Superior temporal gyrus (tissue), 1 donor: ENCODE data around the gene CFAP410.
A peak's percentile ranks its signal among the peaks of the same experiment; 100 is the strongest.
"Not testable (repeated sequence)": the region's sequence is repeated elsewhere in the genome, so short reads cannot be mapped to it uniquely, and the experiment has no call there.

Experiments used
- DNase-seq: peaks from one replicate; pipeline ENCODE4 v3.0.0-alpha.2; 2016; ENCODE audit errors: extremely low spot score

The CFAP410 gene

DNA sequence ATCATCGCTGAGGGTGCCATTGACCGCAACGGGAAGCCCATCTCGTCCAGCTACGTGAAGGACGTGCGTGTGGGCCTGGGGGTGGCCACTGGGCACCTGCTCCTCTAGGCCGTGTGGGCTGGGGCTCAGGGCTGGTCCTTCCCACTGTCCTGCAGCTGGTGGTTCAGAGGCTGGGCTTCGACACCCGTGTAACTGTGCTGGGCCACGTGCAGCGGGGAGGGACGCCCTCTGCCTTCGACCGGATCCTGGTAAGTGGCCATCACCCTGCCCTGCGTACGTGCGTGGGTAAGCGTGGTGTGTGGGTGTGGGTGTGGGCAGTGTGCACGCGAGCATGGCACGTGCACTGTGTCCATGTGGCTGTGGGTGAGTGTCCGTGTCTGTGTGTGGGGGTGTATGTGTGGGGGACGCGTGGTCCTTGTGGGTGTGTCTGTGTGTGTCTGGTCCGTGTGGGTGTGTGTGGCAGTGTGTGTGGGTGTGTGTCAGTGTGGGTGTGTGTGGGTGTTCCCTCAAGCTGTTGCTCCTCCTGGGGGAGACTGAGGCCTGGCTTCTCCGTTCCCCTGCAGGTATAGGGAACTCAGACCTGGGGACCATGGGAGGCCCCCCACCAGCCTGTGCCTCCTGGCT, 22.8 kb downstream of the CFAP410 start:
- DNase-seq, result no peak

DNA sequence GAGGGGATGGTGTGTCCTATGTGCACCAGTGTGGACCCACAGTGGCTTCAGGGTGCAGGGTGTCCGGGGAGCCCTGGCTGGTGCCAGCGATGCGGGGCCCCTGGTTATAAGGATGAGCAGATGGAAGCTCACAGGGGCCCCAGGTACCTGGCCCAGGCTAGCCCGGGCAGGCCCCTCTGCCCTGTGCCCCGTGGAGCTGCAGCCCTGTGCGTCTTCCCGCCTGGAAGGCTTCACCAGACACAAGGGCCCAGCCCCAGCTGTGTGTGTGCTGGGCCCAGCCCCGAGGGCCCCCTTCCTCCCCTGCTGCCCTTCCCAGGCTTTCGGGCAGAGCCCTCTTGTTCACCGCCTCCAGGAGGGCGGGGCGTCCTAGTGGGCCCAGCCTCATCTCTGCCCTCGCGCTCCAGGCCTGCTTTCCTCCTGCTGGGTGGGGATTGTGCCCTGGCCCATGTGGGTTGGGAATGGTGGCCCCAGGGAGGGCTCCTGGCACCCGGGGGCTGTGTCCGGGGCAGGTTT, 23.4 kb downstream of the CFAP410 start:
- DNase-seq, result no peak

DNA sequence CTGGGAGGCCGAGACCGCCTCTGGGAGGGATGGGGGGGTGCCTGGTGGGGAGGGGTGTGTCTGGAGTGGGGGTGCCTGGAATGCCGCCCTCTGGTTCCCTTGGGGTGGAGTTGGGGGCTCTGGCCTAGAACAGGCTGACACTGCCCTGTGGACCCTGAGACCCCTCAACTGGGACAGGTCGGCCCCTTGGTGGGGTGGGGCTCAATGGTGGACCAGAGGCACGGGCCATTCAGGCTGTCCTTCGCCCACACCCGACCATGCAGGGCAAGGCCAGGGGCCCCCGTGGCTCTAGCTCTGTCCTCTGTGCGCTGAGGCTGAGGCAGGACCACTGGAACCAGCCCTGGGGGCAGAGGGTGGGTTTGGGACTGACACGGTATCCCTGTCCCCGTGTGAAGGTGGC, 24.6 kb downstream of the CFAP410 start:
- no peak for DNase-seq

DNA sequence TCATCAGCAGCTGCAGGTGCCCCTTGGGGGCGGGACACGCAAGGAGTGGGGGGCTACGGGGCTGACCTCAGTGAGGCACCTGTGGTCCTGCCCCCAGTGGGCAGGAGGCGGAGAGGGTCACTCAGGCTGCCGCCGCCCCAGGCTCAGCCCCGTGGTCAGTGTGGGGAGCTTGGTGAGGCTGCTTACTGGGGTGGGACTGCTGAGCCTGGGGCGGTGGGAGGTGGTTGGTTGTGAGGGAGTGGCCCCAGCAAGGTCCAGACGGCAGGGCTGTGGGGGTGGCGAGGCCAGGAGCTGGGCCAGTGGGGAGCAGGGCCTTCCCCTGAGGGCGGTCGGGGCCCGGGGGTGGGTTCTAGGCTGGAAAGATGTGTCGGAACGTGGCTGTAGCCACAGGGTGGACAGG, 25.1 kb downstream of the CFAP410 start:
- DNase-seq, result no peak

DNA sequence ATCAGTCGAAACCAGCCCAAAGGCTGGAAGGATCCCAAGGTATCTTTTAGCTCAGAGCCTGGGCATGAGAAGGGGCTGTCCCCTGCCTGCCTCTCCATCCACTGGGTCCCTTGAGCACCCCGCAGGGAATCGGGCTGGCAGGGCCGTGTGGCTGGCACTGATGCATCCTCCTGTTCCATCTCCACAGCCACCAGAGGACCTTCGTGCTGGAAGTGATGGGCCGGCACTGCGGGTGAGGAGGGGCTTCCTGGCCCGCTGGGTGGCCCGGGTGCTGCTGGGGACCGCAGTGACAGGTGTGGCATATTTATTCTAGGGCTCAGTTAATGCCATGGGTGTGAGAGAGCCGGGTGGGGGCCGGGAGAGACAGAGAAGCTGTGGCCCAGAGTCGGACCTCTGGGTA, 25.7 kb downstream of the CFAP410 start:
- DNase-seq, result no peak

DNA sequence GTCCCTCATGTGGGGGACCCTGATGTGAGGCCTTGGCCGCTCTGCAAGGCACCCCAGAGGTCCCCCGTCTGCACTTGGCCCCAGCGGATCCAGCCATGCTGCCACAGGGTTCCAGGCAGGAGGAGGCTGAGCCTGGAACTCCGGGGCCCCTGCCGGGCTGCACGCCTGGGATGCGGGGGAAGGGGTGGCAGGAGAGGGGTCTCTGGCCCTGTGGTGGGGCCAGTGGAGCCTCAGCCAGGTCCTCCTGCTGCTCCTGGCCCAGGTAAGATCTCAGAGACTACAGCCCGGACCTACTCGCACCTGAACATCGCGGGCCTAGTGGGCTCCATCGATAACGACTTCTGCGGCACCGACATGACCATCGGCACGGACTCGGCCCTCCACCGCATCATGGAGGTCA, 26.5 kb downstream of the CFAP410 start:
- DNase-seq, result no peak

DNA sequence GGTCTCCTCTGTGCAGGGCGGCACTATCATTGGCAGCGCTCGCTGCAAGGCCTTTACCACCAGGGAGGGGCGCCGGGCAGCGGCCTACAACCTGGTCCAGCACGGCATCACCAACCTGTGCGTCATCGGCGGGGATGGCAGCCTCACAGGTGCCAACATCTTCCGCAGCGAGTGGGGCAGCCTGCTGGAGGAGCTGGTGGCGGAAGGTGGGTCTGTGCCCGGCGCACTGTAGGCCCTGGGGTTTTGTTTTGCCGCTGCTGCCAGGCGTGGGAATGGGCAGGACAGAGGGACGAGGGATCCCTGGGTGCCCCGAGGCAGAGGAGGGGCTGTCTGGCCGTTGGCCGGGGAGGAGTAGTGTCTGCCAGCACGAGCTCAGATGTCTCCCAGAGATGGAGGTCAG, 27.1 kb downstream of the CFAP410 start:
- no peak for DNase-seq

DNA sequence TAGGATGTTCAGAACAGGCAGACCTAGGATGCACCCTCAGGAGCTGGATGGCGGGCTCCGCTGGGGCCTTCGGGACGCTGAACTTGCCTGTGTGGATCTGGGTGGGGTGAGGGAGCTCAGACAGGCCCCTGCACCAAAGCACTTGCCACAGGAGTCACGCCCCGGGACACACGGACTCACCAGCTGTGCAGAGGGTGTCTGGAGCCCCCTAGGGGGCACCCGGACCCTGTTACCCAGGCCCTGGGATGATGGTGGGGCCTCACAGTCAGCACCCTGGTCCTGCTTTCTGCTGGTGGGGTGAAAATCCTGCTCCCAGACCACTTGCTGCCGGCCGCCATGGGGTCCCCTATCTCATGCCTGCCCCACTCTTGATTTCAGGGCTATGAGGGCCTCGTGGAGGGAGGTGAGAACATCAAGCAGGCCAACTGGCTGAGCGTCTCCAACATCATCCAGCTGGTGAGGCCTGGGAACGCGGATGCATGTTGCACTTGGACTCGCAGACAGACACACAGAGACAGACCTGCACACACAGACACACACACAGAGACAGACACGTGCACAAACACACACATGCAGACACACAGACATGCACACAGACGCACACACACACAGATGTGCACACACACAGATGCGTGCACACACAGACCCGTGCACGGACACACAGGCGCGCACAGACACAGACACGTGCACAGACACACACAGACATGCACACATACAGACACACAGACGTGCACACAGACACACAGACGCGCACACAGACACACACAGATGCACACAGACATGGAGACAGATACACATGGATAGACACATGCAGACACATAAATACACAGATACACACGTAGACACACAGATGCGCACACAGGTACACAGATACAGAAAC, 28.3 kb downstream of the CFAP410 start:
- no peak for DNase-seq

DNA sequence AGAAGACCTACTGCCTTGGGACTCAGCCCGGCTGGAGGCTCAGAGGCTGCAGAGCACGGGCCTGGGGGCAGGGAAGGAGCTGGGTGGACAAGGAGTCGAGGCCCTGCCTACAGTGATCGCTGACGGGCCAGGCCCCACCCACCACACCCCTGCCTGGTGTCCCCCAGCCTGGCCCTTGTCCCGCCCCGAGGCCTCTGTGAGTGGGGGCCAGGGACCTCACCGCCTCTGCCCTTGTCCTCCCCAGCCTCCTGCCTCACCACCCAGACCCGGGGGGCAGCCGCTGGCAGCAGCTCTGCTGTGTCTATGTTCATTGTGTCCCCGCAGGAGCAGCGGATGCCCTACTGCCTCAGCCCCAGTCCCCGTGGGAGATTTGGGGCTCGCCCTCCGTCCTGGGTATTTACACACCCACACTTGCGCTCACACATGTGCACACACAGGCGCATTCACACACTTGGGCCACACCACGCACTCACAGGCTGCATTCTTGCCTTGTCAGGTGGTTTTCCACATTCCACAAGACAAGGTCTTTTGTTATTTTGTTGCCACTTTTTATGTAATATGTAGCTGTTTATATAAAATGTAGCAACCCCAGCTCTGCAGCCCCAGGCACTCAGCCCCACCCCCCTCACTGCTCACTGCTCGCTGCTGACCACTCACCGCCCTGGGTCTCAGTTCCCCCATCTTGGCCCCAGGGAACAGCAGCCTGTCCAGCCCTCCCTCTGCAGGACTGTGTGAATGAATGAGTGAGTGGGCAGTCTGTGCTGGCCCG, 32.1 kb downstream of the CFAP410 start:
- DNase-seq, result no peak

DNA sequence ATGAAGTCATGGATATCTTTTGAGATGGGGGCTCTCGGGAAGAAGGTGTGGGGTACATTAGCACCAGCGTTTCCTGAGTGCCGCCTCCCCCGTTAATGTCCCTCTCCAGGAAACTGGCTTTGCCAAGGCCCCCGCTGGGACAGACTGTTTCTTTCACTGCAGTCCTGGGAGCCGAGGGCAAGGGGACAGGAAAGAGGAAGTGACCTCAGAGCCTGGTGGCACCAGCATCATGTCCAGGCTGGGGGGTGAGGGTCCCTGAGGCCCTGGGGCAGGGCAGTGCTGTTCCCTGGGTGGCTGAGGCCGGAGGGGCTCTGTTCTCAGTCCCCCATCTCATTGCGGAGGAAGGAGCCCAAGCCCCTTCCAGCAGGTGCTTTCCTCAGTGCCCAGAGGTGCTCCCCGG, 33.5 kb downstream of the CFAP410 start:
- no peak for DNase-seq

DNA sequence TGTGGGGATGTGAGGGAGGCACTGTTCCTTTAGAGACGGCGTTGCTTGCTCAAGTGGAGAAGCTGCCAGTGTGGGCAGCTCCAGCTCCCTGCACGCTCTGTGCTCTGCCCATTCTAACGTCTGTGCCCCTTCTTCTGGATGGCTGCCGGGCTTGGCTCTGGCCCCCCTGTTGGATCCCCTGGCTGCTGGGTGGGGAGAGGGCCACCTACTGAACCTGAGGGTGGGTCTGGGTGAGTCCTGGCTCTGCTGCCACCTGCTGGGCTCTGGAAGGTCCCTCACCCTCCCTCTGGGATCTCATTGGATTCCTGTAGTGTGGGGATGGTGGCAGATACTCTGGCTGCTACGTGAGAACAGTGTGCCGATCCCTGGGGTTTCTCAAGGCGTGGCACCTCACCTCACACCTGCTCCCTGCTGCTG, 34.3 kb downstream of the CFAP410 start:
- peak; percentile 79 for DNase-seq

DNA sequence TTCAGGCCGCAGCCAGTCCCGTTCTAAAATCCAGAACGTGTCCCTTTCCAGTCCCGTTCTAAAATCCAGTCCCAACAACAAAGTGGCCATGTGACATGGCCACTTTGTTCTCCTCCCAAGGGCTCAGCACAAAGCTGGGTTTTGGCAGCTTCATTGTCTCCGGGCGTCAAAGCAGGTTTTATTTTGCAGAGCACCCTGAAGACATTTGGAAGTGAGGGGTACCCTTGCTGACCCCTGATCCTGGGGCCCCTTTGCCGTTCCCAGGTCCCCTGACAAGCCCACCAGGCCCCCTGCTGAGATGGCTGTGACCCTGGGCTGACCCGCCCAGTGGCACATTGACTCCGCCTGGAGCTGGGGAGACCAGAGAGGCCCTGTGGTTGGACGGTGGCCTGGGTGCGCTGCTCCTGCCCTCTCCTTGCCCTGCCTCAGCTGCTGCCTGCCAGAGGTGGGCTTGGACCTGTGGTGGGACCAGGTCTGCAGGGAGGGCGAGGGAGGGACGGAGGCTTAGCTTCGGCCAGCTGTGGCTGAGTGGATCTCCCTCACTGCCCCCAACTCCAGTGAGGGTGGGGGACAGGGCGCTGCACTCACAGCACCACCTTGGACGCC, 35.1 kb downstream of the CFAP410 start:
- DNase-seq, result peak; percentile 58

DNA sequence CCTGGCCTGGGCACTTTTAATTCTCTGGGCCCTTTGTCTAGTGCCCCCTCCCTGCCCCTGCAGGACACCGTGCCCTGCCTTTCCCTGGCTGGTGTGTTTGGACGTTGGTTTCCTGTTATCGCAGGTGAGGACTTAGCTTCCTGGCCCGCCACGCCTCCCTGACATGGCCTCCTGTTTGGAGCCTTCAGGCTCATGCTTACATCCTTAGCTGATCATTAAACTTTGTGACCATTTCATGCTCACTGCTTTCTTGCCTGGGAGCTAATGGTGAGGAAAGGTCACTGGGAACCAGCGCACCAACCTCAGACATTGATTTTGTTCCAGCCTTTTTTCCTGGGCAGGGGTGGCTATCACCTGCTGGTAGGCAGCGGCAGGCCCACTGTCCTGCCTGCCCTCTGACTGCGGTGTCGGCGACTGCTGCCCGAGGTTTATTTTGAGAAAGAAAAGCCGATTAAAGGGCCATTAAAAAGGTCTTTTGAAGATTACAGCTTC, 35.7 kb downstream of the CFAP410 start:
- peak; percentile 24 for DNase-seq

DNA sequence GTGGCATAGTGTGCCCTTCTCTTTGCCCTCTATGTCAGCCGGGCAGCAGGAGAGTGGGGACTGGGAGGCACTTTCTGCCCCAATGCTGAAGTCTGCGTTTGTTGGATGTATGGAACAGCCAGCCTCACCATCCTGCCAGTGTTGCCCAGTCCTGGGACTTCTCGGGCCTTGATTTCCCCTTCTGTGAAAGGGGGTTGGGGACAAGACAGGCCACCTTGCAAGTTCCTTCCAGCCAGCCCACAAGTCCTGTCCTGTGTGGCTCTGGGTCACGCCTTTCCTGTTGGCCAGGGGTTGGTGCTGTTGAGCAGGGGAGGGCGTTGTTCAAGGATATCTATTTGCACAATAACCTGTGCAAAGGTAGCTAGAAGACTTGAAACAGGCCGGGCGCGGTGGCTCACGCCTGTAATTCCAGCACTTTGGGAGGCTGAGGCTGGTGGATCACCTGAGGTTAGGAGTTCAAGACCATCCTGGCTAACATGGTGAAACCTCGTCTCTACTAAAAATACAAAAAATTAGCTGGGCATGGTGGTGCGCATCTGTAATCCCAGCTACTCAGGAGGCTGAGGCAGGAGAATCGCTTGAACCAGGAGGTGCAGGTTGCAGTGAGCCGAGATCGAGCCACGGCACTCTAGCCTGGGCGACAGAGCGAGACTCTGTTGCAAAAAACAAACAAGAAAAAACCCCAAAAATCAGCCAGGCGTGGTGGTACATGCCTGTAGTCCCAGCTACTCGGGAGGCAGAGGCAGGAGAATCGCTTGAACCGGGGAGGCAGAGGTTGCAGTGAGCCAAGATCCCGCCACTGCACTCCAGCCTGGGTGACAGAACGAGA, 36.4 kb downstream of the CFAP410 start:
- not testable (repeated sequence) for DNase-seq

DNA sequence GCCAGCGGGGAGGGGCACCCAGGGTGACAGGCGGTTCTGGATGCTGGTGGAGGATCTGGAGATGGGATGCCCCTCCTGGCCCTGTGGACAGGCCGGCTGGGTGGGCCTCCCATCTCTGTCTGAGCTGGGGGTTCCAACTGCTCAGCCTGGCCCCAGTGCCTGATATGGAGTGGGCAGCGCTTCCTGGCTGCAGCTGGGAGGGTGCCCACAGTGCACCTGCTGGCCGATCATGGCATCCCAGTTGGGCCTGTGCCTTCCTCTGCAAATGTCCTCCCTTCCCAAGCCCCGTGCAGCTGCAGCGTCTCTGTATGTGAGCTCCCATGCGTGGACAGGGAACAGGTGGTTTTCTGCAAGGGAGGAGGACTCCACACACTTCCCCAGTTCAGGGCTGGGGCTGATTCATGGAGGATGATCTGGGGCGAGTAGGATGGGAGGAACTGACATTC, 37.2 kb downstream of the CFAP410 start:
- peak; percentile 28 for DNase-seq

DNA sequence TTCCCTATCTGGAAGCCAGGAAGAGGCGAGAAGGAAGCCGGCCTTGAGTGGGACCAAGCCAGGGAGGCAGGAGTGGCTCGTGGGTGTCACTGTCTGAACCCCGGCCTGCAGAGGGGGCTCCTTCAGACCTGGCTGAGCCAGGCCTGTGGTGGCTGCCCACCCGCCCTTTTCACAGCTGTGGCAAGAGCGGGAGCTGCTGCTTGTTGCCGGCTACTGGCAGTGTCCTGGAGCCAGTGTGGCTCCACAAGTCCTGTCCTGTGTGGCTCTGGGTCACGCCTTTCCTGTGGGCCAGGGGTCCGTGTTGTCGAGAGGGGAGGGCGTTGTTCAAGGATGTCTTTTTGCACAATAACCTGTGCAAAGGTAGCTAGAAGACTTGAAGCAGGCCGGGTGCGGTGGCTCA, 38.0 kb downstream of the CFAP410 start:
- DNase-seq, result no peak

DNA sequence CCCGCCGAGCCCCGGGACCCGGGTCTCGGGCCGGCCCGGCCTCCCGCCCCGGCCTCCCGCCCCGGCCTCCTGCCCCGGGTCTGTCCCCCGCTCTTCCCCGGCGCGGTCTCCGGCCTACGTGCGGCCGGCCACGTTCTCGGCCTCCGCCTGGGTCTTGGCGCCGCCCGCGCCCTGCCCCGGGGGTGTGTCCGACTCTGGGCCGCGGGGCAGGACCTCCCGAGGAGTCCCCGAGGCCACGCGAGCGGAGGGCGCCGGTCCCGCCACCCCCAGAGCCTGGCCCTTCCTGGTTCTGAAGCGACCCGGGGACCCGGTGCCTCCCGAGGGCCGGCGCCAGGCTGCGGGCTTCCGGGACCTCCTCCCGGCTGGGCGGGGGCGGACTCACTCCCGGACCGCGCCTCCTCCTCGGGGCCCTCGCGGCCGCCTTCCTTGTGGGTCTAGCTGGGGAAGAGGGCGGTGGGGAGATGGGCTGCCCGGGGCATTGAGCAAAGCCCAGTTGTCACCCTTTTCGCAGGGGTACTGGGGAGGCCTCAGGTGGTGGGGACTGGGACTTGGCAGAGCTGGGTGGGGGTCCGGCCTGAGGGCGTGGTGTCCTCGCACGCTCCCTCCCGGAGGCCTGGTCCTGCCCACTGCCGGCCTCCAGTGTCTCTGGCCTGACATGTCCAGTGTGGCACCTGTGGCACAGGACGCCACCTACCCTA, 38.8 kb downstream of the CFAP410 start:
- DNase-seq, result no peak

DNA sequence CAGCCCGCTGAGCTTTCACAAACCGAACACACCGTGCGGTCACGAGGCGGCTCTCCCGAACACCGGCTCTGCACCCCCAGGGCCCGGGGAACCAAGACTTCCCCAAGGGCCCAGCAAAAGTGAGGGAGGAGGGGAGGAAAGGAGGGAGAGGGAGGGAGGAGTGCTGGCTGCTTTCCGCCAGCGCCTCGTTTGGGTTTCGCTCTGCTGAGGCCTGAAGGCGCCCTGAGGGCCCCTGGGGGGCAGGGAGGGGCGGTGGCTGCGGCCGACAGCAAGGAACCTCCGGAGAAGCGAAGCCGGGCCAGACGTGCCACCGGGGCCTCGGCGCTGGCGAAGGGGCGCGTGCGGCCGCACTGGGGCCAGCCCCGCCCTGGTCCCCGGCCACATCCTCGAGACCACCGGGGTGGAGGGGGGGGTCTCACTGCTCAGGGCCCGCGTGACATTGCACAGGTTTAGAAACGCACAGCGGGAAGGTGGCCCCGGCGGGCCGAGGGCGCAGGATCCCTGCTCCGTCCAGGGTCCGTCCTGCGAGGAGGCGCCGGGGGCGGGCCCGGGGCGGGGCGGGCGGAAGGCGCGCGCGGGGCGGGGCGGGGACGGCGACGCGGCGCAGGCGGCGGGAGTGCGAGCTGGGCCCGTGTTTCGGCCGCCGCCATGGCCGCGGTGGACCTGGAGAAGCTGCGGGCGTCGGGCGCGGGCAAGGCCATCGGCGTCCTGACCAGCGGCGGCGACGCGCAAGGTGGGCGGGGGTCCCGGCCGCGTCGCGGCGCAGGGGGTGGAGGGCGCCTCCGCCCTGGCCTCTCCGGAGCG, 39.5 kb downstream of the CFAP410 start, which contains the start of gene PFKL:
Gene PFKL (plus strand): TSS at position 596 of the 804 bp plus-strand sequence. CDS start 53 bp downstream, at position 649.
- DNase-seq, result peak; percentile 42

DNA sequence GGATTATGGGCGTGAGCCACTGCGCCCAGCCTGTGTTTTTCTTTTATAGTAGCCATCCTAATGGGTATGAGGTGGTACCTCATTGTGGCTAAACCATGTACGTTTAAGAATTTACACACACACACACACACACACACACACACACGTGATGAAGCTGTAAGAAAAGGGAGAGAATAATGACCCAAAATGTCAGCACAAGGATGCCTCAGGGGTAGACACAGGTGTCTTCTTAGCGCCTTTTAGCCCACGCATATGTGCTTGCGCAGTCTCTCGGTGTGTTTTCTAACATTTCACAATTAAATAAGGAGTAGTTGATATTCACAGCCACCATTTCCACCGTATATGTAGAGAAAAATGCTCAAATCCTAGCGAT, 40.1 kb downstream of the CFAP410 start:
- DNase-seq, result no peak
